CD4-positive, alpha-beta T cell treated with Interleukin-17A for 4 hours (primary cell): Measurements from ENCODE around the gene XKR3.
A peak's percentile ranks its signal among the peaks of the same experiment; 100 is the strongest.
"Not testable (repeated sequence)": the region's sequence is repeated elsewhere in the genome, so short reads cannot be mapped to it uniquely, and the experiment has no call there.

ENCODE experiments used
- DNase-seq: peaks from one replicate; pipeline ENCODE4 v3.0.0-alpha.2; 2020; ENCODE audit warnings: mixed read lengths

XKR3 gene

DNA sequence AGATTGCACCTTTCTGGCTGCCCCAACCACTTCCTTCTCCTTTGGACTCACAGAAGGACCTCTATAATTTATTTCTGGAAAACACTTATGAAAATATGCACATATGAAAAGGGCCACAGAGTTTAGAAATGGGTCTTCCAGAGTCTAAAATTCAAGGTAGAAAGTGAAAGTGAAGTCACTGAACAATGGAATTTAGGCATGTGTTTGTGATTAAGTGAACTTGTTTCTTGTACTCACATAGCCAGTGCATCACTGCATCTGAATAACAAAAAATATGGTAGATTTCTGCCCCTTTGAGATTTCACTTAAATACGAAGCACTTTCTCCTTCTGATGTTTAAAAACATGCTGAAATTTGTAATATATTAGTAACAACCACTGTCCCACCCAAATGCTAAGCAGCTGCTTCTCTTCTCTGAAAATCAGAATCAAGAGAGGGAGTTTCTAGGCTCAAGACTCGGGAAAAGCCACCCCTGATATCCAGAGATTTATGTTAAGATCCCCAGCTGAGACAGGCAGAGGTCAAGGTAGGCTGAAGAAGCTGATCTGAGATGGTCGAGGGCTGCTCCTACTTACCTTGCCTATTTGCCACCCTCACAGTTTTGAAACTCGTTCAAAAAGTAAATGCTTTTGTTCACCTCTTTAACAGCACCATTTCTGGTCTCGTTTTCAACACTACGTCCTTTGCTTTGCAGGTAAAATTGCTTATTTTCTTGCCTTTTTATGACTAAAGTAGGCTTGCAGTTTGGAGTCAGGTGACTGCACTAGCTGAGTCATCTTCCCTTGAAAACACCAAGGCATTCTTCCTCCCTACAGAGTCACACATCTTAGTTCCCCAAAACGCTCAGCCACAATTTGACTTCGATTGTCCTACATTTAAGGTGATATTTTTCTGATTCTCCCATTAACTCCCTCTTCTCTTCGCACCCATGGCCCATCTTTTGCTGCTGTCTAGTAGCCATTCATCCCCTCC lies at the start of gene XKR3:
Gene XKR3, minus strand, starts transcription at position 696 of the 972 bp plus-strand sequence. CDS start 17,338 bp downstream, outside the sequence.
- DNase-seq: peak; percentile 6

DNA sequence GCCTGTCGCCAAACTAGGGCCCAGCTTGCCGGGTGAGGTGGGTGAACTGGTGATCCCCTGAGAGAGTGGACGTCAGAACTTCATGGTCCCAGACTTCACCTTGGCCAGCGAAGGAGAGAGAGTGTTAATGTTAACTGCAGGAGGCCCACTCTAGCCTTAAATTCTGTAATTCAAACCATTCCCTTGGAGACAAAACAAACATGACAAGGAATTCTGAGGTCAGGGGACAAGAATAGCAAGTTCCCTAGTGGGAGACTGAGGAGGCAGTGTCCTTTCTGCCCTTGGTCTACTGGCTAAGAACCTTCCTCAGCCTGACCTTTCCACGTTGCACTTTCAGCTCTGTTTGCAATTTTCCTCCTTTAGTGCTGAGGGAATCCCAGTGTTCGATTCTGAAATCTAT lies 44.4 kb upstream of the XKR3 start:
- DNase-seq: not testable (repeated sequence)

DNA sequence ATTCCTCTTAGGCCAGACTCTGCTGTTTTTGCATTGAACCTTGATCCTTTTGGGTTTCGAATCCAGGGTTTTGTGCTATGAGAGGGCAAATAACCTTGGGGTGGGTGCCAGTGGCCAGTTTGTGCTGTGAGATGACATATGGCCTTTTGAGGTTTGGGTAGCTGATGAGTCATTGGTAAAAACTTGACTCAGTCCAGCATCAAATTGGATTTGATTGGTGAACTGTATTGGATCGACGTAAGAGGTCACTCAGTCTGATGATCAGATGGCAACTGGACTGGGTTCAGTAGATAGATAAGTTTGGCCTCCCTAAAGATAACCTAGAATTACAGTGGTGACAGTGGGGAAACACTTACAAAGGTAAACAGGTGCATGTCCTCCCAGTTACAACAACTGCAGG lies 41.0 kb upstream of the XKR3 start:
- DNase-seq: no peak

- not testable (repeated sequence) for DNase-seq
Observed at GRCh38 chr22:16856851-16857250, 31.6 kb upstream of the XKR3 start.

GRCh38 chr22:16854631-16855030 lies 29.4 kb upstream of the XKR3 start:
- no peak for DNase-seq

- DNase-seq: not testable (repeated sequence)
Observed at GRCh38 chr22:16851268-16851996, 26.2 kb upstream of the XKR3 start.

- no peak for DNase-seq
Observed at GRCh38 chr22:16847271-16847670, 22.1 kb upstream of the XKR3 start.

DNA sequence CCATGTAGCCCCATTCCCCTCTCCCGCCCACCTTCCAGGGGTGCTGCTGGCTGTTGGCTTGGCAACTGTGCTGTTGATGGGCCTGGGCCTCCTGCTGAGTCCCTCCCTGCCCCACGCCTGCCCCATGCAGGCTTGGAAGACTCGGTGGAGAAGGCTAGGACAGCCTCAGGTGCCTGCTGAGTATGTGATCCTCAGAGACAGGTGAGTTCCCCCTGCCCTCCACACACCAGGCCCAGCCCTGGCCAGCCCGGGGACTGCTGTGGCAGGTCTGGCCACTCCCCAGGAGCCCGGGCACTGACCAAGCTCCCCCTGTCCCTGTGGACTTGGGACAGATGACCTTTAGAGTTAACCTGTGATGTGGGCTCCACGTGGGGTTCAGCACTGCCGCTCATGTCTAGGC lies 20.7 kb upstream of the XKR3 start:
- DNase-seq: no peak

GRCh38 chr22:16845465-16845864 lies 20.3 kb upstream of the XKR3 start:
- no peak for DNase-seq

- no peak for DNase-seq
Observed at GRCh38 chr22:16844529-16844928, 19.3 kb upstream of the XKR3 start.

DNA sequence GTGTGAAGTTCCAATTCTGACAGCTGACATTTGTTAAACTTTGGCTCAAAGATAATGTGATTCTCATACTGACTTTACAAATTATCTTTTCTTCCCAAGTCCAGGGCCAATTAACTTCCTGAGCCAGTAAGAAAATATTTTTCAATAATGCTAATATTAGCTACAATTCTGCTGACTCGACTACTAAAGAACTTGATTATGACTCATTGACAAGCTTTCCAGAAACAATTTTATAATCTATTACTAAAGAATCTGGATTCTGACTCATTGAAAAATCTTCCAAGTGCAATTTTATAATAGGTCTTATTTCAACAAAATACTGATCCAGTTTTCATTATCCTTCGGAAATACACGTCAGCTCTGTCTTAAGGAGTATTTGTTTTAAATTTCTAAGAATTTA lies 12.9 kb upstream of the XKR3 start:
- no peak for DNase-seq

DNA sequence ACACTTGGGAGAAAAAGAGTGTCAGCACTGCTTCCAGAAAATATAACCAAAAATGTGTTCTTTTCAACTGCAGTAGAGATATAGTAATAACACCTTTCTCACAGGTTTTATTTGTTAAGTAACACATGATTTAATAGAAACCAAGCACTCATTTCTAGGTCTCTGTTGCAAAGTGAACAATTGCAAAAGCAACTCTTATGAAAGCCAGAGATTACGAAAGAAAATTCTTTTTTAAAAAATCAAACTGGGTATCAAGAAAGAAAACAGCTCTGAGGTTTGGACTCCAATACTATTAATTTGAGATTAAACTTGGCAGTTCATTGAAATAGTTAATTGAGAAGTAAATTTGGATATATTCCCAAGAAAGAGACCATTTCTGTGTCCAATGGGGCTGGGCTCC lies 9.8 kb upstream of the XKR3 start:
- no peak for DNase-seq

GRCh38 chr22:16831257-16831656 lies 6.0 kb upstream of the XKR3 start:
- no peak for DNase-seq

DNA sequence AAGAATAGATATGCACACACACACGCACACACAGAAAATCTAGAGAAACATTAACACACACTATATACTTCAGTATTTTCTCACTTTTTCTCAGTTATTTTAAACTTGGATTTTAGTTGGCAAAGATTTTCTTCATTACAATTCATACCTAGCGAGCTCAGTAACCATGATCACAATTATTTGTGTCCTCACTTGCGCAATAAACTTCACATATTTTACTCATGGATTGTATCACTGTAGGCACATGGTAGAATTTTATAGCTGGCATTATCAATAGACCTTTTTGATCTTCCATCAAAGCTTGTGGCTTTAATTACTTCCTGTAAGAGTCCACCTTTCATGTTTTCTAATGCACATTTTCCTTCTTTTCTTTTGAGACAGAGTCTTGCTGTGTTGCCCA lies 4.8 kb upstream of the XKR3 start:
- no peak for DNase-seq

- no peak for DNase-seq
Observed at GRCh38 chr22:16828876-16829275, 3.7 kb upstream of the XKR3 start.

GRCh38 chr22:16827506-16827905 lies 2.3 kb upstream of the XKR3 start:
- DNase-seq: no peak

DNA sequence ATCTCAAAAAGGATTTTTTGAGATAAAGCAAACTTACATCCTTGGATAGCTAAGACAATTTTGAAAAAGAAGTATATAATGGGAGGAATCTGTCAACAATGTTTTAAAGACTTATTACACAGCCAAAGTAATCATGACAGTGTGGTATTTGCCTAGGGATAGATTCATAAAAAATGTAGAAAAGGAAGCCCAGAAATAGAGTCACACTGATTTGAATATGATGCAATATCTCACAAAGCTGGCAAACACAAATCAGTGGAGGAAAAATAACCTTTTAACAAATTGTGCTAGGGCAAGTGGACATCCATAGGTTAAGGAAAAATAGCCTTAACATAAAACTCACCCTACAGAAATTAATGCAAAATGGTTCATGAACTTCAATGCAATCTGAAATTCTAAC lies 6.0 kb downstream of the XKR3 start:
- no peak for DNase-seq

DNA sequence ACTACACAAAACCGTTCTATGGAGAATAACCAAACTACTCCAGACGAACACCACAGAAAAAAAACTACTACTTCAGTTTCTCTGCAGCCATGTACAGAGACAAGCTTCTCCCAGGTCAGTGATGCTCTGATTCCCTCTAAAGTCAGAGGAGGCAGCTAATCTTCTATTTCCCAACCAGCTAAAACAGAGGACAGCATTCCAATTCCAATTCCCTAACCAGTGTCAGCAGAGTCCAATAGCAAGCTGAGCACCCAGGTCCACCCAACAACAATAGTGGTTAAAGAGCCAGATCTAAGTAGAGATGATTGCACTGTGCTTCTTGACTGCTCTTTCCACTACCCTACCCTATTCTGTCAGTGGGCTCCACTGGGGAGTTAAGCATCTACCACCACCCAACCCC lies 6.7 kb downstream of the XKR3 start:
- no peak for DNase-seq

- no peak for DNase-seq
Observed at GRCh38 chr22:16815073-16815472, 10.1 kb downstream of the XKR3 start.

DNA sequence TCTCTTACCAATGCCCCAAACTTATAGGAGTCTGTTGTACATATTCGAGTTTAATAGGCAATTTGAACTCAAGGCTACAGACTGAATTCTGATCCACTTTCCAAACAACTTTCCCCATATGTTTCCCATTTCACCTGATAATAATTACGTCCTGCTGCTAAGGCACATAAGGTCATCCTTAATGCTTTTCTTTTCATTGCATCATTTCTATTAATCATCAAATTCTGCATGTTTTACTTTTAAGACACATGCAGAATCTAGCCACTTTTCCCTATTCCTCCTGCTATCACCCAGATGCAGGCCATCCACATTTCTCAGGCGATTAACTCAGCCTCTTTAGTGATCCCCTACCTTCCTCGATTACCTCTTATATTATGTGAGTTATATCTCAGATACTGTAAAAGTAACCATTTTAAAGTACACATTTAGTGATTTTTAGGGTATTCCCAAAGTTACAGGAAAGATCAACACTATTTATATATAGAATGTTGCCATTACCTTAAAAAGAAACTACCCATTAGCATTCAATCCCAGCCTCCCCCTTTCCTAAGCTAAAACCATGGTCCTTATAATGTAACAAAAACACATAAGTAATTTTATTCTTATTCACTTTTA lies 14.9 kb downstream of the XKR3 start:
- DNase-seq: no peak

DNA sequence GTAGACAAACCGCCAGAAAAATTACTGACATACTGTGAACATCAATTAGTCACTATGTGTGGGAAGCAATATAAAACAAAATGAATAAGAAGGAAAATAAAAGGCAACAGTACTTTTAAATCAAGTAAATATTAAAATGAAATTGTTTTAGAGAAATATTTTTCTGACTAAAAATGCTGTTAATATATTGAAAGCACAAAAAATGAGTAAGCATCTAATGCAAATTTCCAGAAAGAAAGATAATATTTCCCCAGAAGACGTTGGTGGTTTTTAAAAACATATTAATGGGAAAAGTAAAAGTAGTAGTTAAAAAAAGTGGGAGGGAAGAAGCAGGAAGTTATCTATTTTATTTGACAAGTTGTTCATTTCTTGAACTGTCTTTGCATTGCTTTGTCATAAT lies 16.5 kb downstream of the XKR3 start:
- DNase-seq: no peak

GRCh38 chr22:16807109-16807508 lies 18.1 kb downstream of the XKR3 start:
- DNase-seq: no peak

- no peak for DNase-seq
Observed at GRCh38 chr22:16806401-16806800, 18.8 kb downstream of the XKR3 start.

DNA sequence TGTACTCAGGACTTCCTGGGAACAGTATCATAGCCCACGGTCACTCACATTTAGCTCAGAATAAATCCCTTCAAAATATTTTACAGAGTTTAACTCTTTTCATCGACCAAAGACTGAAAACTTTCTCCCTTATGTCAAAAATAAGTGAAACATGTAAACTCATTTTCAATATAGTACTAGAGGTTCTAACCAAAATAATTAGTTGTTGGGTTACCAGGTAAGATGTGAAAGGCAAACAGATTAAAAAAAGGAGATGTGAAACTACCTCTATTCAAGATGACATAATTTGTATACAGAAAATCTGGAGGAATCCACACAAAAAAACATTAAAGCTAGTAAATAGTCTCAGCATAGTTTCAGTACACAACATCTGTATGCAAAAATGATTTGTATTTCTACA lies 20.3 kb downstream of the XKR3 start:
- DNase-seq: no peak
